Measurements from ENCODE around the gene NFIB.

NFIB gene

DNA sequence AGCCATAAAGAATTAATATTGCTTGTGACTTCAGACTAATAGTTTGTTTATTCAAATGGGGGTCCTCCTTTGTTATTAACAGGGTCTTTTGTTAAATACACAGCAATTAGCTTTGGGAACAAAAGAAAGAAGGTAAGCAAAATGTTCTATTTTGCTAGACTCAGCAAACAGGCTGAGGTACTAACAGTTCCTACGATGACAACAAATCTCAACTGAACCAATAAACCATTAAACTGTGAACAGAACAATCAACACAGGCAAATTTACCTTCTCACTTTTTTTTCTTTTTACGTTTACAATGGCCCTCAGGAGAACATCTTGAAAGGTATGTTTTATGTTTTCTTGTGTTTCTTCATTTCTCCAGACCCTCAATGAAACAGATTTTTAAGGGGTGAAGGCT, 207.2 kb downstream of the NFIB start:
- Histone ChIP-seq H3K27ac (ENCODE audit: poor library complexity, severe bottlenecking) (no peak overlapping the region), H3K9me3 (ENCODE audit: severe bottlenecking) (no peaks in the 10 kb centered on the region), H3K4me1 (ENCODE audit: insufficient read depth, poor library complexity, severe bottlenecking) (peaks cover 11% of the 10 kb centered on the region), H3K4me3 (ENCODE audit: severe bottlenecking) (no peak overlapping the region), H3K36me3 (ENCODE audit: low read depth) (peaks cover 48% of the 10 kb centered on the region), H3K27me3 (ENCODE audit: insufficient read depth, poor library complexity, severe bottlenecking) (no peaks in the 10 kb centered on the region)
- TF ChIP-seq, protein P1, sequence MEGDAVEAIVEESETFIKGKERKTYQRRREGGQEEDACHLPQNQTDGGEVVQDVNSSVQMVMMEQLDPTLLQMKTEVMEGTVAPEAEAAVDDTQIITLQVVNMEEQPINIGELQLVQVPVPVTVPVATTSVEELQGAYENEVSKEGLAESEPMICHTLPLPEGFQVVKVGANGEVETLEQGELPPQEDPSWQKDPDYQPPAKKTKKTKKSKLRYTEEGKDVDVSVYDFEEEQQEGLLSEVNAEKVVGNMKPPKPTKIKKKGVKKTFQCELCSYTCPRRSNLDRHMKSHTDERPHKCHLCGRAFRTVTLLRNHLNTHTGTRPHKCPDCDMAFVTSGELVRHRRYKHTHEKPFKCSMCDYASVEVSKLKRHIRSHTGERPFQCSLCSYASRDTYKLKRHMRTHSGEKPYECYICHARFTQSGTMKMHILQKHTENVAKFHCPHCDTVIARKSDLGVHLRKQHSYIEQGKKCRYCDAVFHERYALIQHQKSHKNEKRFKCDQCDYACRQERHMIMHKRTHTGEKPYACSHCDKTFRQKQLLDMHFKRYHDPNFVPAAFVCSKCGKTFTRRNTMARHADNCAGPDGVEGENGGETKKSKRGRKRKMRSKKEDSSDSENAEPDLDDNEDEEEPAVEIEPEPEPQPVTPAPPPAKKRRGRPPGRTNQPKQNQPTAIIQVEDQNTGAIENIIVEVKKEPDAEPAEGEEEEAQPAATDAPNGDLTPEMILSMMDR (IDR thresholded peaks at IDR 0.05; ENCODE audit: poor library complexity, severe bottlenecking): no peak
- DNase-seq (ENCODE audit: low spot score) (no peak), ATAC-seq (ENCODE audit: low read depth) (no peak)

DNA sequence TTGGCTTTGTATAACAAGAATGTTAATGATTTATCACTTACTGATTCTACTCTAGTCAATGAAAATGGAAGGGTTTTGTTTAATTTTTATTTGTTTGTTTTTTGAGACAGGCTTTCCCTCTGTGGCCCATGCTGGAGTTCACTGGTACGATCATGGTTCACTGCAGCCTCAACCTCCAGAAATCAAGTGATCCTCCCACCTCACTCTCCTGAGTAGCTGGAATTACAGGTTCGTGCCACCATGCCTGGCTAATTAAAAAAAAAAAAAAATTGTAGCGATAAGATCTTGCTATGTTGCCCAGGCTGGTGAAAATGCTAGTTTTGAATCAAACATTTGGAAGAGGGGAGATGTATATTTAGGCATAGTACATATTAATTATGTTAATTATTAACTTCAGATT, 209.4 kb downstream of the NFIB start:
- peaks cover 43% of the 10 kb centered on the region for H3K36me3 ChIP-seq (ENCODE audit: low read depth)
- no peak overlapping the region for H3K27ac ChIP-seq (ENCODE audit: poor library complexity, severe bottlenecking)
- DNase-seq (ENCODE audit: low spot score) (no peak), ATAC-seq (ENCODE audit: low read depth) (no peak)
- H3K27me3 ChIP-seq (ENCODE audit: insufficient read depth, poor library complexity, severe bottlenecking): no peaks in the 10 kb centered on the region
- no peak overlapping the region for H3K4me3 ChIP-seq (ENCODE audit: severe bottlenecking)
- no peaks in the 10 kb centered on the region for H3K9me3 ChIP-seq (ENCODE audit: severe bottlenecking)
- peaks cover 11% of the 10 kb centered on the region for H3K4me1 ChIP-seq (ENCODE audit: insufficient read depth, poor library complexity, severe bottlenecking)
- TF ChIP-seq, protein P1 (IDR thresholded peaks at IDR 0.05; ENCODE audit: poor library complexity, severe bottlenecking): no peak

DNA sequence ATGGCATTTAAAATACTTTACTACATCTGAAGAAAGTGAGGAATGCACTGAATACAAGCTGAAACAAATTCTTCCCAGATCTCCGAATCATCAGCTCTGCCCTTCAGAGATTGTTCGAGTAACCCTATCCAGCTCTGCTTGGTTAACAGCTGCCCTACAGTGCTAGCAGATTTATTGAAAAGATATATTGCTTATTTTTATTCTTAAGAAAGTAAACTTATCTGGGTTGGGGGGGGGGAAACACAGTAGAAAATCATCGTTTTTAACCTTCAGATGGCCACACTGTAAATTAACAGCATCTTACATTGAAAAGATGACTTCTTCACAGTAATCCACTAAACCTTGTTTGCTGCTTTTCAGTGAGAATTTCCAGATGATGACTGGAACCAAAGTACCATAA, 210.8 kb downstream of the NFIB start:
- ATAC-seq (ENCODE audit: low read depth): peak; percentile 46; the same call in 1 of the 3 replicates
- Histone ChIP-seq H3K27ac (ENCODE audit: poor library complexity, severe bottlenecking) (peak overlapping the region; percentile 15), H3K36me3 (ENCODE audit: low read depth) (peaks cover 38% of the 10 kb centered on the region)

DNA sequence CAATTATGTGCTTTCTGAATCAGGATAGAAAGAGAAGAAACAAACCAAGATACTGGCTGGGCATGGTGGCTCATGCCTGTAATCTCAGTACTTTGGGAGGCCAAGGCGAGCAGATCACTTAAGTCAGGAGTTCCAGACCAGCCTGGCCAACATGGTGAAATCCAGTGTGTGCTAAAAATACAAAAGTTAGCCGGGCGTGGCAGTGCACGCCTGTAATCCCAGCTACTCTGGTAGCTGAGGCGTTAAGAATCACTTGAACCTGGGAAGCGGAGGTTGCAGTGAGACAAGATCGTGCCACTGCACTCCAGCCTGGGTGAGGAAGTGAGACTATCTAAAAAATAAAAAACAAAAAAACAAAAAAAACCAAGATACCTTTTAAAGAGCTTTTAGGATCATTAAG, 214.2 kb downstream of the NFIB start:
- H3K4me1 ChIP-seq (ENCODE audit: insufficient read depth, poor library complexity, severe bottlenecking): peaks cover 47% of the 10 kb centered on the region
- H3K4me3 ChIP-seq (ENCODE audit: severe bottlenecking): no peak overlapping the region
- H3K36me3 ChIP-seq (ENCODE audit: low read depth): peaks cover 25% of the 10 kb centered on the region; the same call in 1 of the 2 replicates
- peak overlapping the region; percentile 97 for H3K27ac ChIP-seq (ENCODE audit: poor library complexity, severe bottlenecking)
- no peaks in the 10 kb centered on the region for H3K9me3 ChIP-seq (ENCODE audit: severe bottlenecking)
- DNase-seq (ENCODE audit: low spot score) (no peak), ATAC-seq (ENCODE audit: low read depth) (no peak)
- TF ChIP-seq, protein P1 (IDR thresholded peaks at IDR 0.05; ENCODE audit: poor library complexity, severe bottlenecking): no peak
- H3K27me3 ChIP-seq (ENCODE audit: insufficient read depth, poor library complexity, severe bottlenecking): no peaks in the 10 kb centered on the region

More for the DNA sequence above, 210.8 kb downstream of the NFIB start:
- no peaks in the 10 kb centered on the region for H3K27me3 ChIP-seq (ENCODE audit: insufficient read depth, poor library complexity, severe bottlenecking)
- DNase-seq (ENCODE audit: low spot score): no peak
- H3K4me1 ChIP-seq (ENCODE audit: insufficient read depth, poor library complexity, severe bottlenecking): peaks cover 18% of the 10 kb centered on the region
- no peak overlapping the region for H3K4me3 ChIP-seq (ENCODE audit: severe bottlenecking)
- H3K9me3 ChIP-seq (ENCODE audit: severe bottlenecking): no peaks in the 10 kb centered on the region
- TF ChIP-seq, protein P1 (IDR thresholded peaks at IDR 0.05; ENCODE audit: poor library complexity, severe bottlenecking): no peak

DNA sequence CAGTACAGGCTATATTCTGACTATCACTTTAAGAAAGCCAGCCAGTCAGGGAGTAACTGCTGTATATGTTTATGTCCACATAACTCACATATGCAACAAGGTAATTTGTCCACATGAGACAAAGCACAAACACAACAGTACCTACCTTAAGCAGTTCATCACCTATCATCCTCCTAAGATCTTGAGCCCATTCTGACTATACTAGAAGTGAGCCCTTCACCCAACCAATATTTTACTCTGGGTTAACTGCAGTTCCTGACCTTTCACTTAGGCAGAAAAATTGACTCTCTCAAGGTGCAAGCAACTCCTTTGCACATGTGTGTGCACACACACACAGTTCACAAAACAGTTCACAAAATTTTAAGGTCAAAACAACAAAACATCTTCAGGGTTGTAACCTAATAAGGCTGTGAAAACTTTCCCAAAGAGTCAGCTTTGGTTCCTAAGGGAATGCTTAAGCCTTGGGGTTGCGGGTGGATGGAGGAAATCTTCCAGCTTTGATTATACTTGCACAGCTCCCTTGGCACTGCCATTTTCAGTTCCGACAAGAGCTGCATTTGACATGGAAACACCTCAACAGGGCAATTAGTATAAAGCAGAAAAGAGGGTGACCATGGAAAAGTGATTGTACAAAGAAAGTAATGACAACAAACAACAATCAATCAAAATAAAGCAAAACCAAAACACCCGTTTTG, 215.3 kb downstream of the NFIB start:
- no peak overlapping the region for H3K4me3 ChIP-seq (ENCODE audit: severe bottlenecking)
- peaks cover 30% of the 10 kb centered on the region; the same call in 1 of the 2 replicates for H3K36me3 ChIP-seq (ENCODE audit: low read depth)
- H3K27me3 ChIP-seq (ENCODE audit: insufficient read depth, poor library complexity, severe bottlenecking): no peaks in the 10 kb centered on the region
- peak overlapping the region; percentile 97 for H3K27ac ChIP-seq (ENCODE audit: poor library complexity, severe bottlenecking)
- ATAC-seq (ENCODE audit: low read depth) (0 out of 3 replicates have a peak, but pooled peaks have one; percentile 24), DNase-seq (ENCODE audit: low spot score) (no peak)
- no peaks in the 10 kb centered on the region for H3K9me3 ChIP-seq (ENCODE audit: severe bottlenecking)
- TF ChIP-seq, protein P1 (IDR thresholded peaks at IDR 0.05; ENCODE audit: poor library complexity, severe bottlenecking): no peak
- H3K4me1 ChIP-seq (ENCODE audit: insufficient read depth, poor library complexity, severe bottlenecking): peaks cover 47% of the 10 kb centered on the region

All from RWPE2 (cell line).